Measurements from ENCODE around the gene GNB1.

DNA sequence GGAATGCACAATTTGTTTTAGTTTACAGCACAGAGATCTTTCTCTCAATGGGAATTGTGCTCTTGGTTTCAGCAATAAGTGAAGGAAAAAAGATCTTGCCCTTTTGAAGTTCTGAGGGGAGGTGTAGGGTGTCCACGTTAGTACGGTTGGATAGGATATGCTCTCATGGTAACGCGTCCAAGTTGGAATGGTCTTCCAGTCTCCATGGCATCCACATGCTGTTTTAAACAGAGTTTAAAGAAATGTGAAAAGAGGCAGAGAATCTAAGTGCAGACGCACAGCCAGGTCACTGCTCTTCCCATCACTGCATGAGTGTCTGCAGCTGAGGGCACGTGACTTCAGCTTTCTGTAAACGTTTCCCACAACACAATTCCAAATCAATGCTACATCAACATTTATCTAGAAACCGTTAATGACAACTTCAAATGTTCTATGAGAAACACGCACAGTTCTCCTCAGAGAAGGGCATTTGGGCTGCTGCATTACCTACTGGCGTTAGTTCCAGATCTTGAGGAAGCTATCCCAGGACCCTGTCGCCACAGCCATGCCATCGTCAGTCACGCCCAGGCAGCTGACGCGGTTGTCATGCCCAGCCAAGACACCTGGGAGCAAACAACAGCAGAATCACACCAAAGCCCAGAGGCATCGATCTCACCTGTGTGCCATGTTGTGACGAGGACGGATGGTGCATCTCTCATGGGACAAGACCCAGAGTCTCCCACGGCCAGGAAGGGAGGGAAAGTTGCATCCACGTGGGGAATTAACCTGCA is 103.9 kb downstream of the GNB1 start:
- TF ChIP-seq, protein P1, sequence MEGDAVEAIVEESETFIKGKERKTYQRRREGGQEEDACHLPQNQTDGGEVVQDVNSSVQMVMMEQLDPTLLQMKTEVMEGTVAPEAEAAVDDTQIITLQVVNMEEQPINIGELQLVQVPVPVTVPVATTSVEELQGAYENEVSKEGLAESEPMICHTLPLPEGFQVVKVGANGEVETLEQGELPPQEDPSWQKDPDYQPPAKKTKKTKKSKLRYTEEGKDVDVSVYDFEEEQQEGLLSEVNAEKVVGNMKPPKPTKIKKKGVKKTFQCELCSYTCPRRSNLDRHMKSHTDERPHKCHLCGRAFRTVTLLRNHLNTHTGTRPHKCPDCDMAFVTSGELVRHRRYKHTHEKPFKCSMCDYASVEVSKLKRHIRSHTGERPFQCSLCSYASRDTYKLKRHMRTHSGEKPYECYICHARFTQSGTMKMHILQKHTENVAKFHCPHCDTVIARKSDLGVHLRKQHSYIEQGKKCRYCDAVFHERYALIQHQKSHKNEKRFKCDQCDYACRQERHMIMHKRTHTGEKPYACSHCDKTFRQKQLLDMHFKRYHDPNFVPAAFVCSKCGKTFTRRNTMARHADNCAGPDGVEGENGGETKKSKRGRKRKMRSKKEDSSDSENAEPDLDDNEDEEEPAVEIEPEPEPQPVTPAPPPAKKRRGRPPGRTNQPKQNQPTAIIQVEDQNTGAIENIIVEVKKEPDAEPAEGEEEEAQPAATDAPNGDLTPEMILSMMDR (IDR thresholded peaks at IDR 0.05) = no peak
- no peak for TF ChIP-seq POLR2A (IDR thresholded peaks at IDR 0.05)
